Measurements from ENCODE around the gene TMC4.
A peak's percentile ranks its signal among the peaks of the same experiment; 100 is the strongest.
"Not testable (repeated sequence)": the region's sequence is repeated elsewhere in the genome, so short reads cannot be mapped to it uniquely, and the experiment has no call there.

The TMC4 gene, protein sequence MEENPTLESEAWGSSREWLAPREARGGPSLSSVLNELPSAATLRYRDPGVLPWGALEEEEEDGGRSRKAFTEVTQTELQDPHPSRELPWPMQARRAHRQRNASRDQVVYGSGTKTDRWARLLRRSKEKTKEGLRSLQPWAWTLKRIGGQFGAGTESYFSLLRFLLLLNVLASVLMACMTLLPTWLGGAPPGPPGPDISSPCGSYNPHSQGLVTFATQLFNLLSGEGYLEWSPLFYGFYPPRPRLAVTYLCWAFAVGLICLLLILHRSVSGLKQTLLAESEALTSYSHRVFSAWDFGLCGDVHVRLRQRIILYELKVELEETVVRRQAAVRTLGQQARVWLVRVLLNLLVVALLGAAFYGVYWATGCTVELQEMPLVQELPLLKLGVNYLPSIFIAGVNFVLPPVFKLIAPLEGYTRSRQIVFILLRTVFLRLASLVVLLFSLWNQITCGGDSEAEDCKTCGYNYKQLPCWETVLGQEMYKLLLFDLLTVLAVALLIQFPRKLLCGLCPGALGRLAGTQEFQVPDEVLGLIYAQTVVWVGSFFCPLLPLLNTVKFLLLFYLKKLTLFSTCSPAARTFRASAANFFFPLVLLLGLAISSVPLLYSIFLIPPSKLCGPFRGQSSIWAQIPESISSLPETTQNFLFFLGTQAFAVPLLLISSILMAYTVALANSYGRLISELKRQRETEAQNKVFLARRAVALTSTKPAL

DNA sequence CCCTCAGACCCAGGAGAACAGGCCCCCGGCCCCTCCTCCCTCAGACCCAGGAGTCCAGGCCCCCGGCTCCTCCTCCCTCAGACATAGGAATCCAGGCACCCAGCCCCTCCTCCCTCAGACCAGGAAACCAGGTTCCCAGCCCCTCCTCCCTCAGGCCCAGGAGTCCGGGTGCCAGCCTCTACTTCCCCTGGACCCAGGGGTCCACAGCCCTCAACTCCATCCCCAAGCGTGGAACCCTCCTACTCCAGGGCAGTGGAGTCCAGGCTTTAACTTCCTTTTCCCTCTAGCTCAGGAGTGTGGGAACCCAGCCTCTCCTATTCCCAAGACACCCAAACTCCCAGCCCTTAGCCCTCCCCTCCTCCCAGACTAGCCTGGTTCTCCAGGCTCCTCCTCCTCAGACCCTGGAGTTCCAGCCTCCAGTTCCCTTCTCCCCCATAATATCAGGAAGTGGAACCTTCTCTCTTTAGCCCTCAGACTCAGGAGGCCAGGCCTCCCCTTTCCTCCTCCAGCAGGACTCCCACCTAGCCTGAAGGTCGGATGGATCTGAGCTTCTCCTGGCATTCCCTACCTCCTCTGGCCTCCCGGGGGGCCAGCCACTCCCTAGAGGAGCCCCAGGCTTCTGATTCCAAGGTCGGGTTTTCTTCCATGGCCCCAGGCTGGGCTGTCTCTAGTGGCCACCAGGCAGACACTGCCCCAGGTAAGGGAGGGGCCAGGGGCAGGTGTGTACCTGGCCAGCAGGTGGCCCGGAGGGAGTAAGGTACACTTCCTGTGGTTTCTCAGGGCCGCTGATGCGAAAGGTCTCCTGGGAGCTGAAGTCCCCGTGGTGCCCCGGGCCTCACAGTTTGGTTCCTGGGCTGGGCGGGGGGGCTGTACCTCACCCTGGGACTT is at the start of gene TMC4:
TSS of gene TMC4 (minus strand) at position 690 of the 888 bp plus-strand sequence. CDS start at position 647, 43 bp downstream.
- DNase-seq, result peak; percentile 73

- not testable (repeated sequence) for DNase-seq
Measured at GRCh38 chr19:54221947-54222346, 49.0 kb upstream of the TMC4 start.

GRCh38 chr19:54219702-54220101 is 46.7 kb upstream of the TMC4 start:
- not testable (repeated sequence) for DNase-seq

DNA sequence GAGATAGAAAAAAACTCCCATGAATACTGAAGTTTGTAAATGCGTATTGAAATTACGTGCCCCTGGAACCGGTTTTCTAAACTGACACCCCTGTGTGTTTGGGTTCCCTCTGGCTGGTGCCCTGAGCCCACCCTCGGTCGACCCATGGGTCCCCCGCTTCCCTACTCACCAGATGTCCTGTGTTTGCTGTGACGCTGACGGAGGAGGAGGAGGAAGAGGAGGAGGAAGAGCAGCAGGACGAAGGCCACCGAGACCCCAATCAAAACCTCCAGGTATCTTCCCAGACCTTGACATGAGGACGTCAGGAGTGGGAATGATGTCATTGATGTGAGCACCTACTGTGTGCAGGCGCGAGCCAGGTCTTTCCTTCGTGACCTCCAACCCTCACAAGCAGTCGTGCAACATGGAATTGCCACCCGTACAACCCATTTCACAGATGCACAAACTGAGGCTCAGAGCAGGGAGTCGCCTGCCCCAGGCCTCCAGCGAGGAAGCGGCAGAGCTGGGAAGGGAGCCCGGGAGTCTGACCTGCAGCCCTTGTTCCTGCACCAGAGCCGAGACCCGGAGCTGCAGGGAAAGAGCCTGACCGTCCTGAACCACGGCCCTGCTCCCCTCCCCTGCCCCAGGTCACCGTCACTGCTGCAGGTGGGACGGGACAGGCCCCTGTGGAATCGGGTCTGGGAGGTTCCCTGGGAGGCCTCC is 46.2 kb upstream of the TMC4 start:
- DNase-seq, result no peak

DNA sequence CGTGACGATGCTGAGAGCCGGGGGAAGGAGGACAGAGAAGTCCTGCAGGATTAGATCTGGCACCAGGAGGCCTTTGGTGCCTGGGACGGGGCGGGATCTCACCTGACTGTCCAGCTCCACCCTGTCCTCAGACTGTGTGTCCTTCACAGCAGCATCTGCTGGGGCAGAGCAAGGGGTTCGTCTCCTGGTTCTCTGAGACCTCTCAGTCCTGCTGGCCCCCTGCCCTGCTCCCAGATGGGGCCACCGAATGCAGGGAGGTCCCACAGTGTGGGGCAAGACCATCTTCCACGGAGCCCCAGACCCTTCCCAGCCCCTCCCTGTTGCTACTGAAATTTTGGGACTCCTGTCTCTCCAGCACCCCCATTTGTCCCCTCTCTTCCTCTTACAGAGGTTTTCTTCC is 45.3 kb upstream of the TMC4 start:
- DNase-seq, result no peak

GRCh38 chr19:54217517-54218247 is 44.7 kb upstream of the TMC4 start:
- DNase-seq, result not testable (repeated sequence)

- DNase-seq, result no peak
Measured at GRCh38 chr19:54216869-54217268, 43.9 kb upstream of the TMC4 start.

GRCh38 chr19:54214734-54215133 is 41.8 kb upstream of the TMC4 start:
- not testable (repeated sequence) for DNase-seq

DNA sequence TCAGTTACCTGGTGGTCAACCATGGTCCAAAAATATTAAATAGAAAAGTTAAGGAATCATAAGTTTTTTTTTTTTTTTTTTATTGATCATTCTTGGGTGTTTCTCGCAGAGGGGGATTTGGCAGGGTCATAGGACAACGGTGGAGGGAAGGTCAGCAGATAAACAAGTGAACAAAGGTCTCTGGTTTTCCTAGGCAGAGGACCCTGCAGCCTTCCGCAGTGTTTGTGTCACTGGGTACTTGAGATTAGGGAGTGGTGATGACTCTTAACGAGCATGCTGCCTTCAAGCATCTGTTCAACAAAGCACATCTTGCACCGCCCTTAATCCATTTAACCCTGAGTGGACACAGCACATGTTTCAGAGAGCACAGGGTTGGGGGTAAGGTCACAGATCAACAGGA is 41.3 kb upstream of the TMC4 start:
- DNase-seq, result not testable (repeated sequence)

- DNase-seq, result no peak
Measured at GRCh38 chr19:54211235-54211634, 38.3 kb upstream of the TMC4 start.

DNA sequence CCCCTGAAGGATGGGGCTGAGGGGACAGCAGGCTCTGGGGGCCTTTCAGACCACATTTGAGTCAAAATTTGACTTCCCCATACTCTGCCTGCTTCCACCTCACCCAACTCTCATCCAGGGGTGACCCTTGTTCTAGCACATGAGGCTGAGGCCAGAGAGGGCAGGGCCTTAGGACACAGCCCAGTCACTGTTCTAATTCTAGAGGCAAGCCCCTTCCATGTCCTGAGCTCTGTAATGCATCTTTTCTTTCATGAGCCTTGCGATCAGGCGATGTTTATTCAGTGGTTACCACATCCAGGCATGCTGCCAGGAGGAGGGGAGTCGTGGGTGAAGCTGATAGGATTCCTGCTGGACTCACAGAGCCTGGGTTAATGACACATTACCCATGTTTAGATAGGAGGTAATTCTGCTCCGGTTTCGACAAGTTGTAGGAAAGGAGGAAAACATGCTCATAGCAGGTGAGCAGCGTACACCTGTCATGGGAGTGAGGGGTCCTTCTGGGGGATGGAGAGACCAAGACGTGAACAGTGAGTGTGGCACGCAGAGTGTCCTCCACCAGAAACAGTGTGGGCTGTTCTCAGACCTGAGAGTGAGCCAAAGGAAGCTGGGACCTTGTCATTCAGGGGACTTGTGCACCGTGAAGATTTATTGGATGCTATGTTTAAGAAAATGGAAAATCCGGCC is 37.0 kb upstream of the TMC4 start:
- DNase-seq, result peak; percentile 71

DNA sequence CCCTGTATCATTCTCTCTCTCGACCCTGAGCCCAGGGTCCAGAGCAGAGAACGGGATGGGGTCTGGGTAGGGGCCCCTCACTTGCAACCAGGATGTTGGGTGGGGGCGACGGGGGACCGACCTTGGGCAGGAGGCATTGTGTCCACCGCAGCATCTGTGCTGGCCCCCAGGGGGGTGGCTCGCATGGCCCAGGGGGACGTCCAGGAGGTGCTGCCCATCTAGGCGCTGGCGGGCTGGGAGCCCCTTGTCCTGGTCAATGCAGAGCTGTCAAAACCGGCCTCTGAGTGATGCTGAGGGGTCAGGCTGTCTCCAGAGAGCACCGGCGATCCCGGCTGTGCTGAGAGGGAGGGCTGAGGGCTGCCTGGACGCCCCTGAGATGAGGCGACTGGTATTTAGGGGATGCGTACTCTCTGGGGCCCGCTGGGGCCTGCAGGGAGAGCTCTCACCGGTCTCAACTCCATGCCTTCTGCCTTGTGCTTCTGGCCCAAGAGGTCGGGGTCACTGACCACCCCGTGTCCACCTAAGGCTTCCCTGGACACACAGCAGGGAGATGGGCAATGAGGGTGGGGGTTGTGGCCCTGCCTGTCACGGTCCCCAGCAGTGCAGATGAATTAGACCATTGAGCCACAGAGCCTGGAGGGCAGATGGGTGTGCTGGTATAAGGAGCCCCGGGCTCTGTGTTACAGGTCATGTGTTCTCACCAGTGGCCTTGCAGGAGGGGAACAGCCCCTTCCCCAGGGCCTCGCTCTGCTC is 36.3 kb upstream of the TMC4 start:
- DNase-seq, result no peak

DNA sequence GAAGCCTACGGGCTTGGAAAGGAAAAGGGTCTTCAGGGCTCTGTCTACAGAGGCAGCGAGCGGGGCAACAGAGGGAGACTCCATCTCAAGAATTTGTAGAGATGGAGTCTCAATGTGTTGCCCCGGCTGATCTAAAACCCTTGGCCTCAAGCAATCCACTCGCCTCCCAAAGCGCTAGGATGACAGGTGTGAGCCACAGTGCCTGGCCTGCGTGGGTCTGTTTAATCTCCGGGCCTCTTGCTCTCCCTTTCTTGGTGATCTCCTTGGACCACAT is 35.8 kb upstream of the TMC4 start:
- no peak for DNase-seq

DNA sequence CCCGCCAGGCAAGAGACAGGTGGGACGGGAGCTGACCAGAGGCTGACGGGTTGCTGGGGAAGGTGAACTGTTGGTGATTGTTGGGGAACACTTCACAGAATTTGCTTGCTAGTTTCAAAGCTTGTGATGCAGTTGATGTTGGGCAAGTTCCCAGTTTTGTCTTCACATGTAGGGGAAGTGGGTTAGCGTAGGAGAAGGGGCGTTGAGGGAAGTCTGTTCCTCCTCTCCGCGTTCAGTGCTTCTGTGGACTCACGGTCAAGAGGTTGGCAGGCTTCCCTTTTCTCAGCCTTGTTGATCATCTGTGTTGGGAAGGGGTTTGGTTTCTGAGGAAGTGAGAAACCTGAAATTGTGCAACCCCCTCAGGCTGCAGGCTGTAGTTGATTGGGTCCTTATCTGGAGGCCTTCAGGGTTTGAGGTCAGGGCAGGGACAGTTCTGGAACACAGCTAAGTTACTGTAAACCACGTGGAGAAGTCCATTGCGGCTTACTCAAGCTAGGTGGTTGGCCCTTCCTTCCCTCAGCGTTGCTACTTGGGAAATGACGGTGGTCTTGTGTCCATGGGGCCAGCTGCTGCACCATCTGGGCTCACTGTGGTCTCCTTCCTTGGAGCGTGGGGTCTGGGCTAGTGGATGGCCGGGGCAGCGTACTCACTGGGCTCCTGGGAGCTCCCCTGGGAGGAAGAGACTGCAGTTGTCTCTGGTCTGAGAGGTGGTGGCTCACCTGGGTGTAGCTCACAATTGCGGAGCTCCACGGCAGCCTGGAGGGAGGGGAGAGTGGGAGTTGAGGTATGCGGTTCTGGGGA is 35.2 kb upstream of the TMC4 start:
- DNase-seq, result no peak

DNA sequence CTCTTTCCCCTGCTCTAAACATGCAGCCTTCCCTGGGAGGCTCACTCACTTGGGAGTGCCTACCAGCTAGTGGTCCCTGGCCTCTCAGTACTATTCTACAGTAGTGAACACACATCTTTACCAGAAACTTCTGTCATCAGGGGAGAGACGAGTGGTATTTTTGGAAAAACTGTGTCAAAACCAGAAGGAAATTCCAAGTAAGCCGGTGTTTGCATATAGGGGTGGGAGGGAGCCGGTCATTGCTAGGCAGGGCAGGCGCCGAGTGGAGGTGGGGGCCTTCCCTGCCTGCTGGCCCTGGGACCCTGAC is 34.7 kb upstream of the TMC4 start:
- DNase-seq, result no peak

GRCh38 chr19:54207193-54207592 is 34.2 kb upstream of the TMC4 start:
- not testable (repeated sequence) for DNase-seq

DNA sequence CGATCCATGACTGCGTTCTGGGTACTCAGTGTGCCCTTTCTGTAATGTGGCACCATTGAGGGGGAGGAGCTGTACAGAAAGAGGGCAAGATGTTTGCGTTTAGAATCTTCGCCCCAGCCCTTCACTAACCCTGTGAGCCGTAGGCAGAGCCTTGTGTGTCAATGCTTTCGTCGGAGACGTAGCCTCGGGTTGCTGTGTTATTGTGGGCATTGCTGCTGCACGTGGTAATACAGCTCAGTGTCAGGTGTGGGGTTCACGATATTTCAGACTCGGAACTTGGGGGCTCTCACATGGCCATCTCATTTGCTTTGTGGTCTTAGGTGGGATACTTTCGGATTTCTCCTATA is 33.8 kb upstream of the TMC4 start:
- DNase-seq, result no peak

GRCh38 chr19:54206030-54206830 is 33.3 kb upstream of the TMC4 start:
- DNase-seq, result no peak

DNA sequence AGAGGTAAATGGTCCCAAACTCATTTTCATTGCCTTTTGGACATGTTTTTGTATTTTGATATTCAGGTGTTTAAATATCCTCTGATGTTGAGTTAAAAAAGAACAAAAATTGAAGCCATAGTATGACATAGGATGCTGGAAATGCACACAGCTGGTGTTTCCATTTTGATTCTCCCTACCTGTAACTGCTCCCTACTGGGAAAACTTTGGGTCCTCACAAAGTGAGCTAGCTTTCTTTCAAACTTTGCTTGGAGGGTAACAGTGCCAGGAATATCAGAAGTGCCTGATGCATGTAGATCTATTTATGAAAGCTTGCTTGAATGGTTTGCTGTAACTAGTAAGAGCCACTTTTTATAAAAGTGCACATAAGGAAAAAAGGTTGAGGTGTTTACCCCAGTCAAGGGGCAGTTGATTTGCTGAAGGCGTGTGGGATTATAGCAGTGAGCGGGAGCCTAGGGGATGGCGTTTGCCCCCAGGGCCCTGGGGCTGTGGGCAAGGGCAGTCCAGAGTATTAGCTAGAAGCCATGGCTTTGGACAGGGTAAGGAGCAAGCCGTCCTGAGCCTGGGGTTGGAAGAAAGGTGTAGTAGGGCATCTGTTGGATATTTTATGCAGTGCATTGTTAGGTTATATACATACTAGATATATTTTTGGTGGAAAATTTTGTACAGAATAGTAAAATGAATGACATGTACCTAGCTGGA is 32.0 kb upstream of the TMC4 start:
- no peak for DNase-seq
